Measurements from ENCODE around the gene NLGN1. TPM values are rescaled to one million over a fixed set of nuclear protein-coding genes. Genes with fewer than 3 reads are reported as not detected.
"Not testable (repeated sequence)": the region's sequence is repeated elsewhere in the genome, so short reads cannot be mapped to it uniquely, and the experiment has no call there.

Gene NLGN1
- total and polyA plus RNA-seq, 5 experiments from 2014 or later, result not detected

DNA sequence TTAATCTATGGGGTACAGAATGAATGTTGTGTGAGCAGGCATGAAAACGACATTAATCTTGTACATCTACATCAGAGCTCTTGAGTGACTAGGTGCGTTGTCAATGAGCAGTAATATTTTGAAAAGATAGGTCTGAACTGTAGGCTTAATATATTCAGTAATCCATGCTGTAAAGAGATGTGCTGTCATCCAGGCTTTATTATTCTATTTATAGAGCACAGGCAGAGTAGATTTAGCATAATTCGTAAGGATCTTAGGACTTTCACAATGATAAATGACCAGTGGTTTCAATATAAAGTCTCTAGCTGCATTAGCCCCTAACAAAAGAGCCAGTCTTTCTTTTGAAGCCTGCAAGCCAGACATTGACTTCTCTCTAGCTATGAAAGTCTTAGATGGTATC lies 43.0 kb downstream of the NLGN1 start:
- no peaks in the 10 kb centered on the region for H3K27me3 Mint-ChIP-seq
- H3K4me3 Mint-ChIP-seq, result no peak overlapping the region
- no peak overlapping the region for H3K27ac Mint-ChIP-seq
- DNase-seq (no peak), ATAC-seq (no peak)
- H3K4me1 Mint-ChIP-seq, result peaks cover 0 to 2% (median 0%) of the 10 kb centered on the region in 4 donors
- POLR2A ChIA-PET, result no interaction called here
- peaks cover 0 to 18% (median 3%) of the 10 kb centered on the region in 9 donors for H3K9me3 Mint-ChIP-seq
- H3K36me3 Mint-ChIP-seq, result no peaks in the 10 kb centered on the region

DNA sequence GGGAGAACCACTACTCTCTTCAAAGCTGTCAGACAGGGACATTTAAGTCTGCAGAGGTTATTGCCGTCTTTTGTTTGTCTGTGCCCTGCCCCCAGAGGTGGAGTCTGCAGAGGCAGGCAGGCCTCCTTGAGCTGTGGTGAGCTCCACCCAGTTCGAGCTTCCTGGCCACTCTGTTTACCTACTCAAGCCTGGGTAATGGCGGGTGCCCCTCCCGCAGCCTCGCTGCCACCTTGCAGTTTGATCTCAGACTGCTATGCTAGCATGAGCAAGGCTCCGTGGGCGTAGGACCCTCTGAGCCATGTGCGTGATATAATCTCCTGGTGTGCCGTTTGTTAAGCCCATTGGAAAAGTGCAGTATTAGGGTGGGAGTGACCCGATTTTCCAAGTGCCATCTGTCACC lies 54.0 kb downstream of the NLGN1 start:
- H3K27me3 Mint-ChIP-seq, H3K27ac Mint-ChIP-seq, H3K4me1 Mint-ChIP-seq, ATAC-seq, H3K36me3 Mint-ChIP-seq, H3K4me3 Mint-ChIP-seq, DNase-seq, POLR2A ChIA-PET: not testable (repeated sequence)
- peaks cover 0 to 22% (median 8%) of the 10 kb centered on the region in 9 donors for H3K9me3 Mint-ChIP-seq

DNA sequence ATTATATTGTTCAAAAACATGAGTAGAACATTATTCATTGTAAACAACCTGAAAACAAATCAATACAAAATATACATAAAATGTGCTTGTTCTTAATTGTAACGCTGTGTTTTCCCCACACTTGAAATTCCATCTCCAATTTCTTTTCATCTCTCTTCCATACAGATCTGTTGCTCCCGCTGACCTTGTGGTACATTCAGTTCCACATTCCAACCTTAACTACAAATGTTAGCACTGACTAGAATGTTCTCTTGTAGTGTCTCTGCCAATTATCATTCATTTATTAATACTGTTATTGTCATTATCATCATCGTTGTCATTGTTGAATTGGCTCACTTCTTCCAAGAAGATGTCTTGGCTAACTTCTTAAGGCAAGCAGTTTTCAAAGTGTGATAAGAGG lies 65.7 kb downstream of the NLGN1 start:
- Mint-ChIP-seq H3K36me3 (no peaks in the 10 kb centered on the region), H3K27ac (no peak overlapping the region), H3K4me3 (no peak overlapping the region), H3K27me3 (no peaks in the 10 kb centered on the region), H3K9me3 (peaks cover 0 to 14% (median 2%) of the 10 kb centered on the region in 9 donors), H3K4me1 (no peaks in the 10 kb centered on the region)
- POLR2A ChIA-PET, result no interaction called here
- ATAC-seq (no peak), DNase-seq (no peak)

DNA sequence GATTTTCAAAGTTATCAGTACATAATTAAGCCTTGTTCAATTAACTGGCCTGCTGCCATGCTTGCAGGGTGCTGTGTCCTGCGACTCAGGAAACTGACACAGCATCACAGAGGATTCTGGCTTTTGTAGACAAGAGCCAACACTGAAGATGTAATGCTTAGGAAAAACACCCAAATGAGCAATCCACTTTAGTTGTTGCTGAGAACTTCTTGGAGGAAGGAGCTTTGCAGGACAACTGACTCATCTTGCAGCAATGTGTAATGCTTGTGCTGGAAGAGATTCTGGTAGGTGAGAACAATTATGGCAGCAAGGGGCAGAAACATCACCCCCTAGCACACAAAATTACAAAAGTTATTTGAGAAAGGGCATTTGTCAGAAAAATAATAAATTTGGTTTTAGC lies 67.6 kb downstream of the NLGN1 start:
- Mint-ChIP-seq H3K36me3 (no peaks in the 10 kb centered on the region), H3K4me1 (no peaks in the 10 kb centered on the region), H3K27me3 (no peaks in the 10 kb centered on the region), H3K27ac (no peak overlapping the region), H3K9me3 (peaks cover 0 to 17% (median 2%) of the 10 kb centered on the region in 9 donors), H3K4me3 (no peak overlapping the region)
- no peak for ATAC-seq
- DNase-seq, result no peak
- POLR2A ChIA-PET, result no interaction called here

DNA sequence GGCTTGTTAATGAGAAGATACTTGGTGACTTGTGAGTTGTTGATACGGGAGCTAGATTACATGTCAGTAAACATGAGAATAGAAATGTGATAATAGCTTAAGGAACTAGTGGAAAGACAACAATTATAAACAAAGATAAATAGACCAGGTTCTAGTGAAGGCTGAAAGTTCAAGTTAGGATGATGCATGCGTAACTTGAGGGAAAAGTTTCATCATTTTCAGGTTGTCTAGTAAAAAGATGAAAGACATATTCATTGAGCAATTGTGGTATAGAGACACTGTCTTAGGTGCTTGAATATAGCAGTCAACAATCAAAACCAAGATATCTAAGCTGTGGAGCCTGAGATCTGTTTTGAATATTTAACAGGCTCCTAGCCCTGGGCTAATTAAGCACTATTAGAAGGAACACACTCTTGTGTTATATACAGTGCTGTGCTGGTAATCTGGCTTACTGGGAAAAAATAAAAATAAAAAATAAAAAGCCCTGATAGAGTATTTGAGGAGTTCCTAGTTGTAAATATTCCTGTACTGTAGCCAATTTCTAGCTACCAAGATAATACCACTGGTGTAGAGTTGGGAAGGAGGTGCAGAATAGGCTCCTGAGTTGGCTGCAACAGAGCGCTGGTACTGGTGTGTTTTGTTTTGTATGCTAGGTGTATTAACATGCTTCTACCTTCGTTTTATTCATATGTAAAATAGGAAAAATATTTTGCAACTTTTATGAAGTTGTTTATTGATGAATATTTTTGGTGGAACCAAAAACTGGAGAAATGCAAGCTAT lies 68.5 kb downstream of the NLGN1 start:
- ATAC-seq (no peak), DNase-seq (no peak)
- Mint-ChIP-seq H3K4me3 (no peak overlapping the region), H3K9me3 (peaks cover 0 to 23% (median 2%) of the 10 kb centered on the region in 9 donors), H3K36me3 (no peaks in the 10 kb centered on the region), H3K27ac (no peak overlapping the region), H3K27me3 (no peaks in the 10 kb centered on the region), H3K4me1 (no peaks in the 10 kb centered on the region)
- POLR2A ChIA-PET, result no interaction called here

DNA sequence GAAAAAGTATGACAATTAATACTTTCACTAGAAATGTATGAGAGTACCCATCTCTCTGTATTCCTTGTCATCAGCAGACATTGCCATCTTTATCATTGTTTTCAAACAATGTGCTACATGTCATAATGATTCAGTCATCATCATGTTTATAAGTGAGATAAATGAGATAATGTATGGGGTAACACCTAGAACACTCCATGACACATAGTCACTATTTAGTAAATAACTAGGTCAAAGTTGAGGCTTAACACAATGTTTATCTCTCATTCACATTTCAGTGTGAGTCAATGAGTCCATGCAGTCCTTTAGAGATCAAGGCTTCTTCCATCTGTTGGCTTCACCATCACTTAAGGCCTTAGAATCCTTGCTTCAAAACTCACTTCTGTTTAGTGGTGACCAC lies 70.0 kb downstream of the NLGN1 start:
- no peak overlapping the region for H3K27ac Mint-ChIP-seq

DNA sequence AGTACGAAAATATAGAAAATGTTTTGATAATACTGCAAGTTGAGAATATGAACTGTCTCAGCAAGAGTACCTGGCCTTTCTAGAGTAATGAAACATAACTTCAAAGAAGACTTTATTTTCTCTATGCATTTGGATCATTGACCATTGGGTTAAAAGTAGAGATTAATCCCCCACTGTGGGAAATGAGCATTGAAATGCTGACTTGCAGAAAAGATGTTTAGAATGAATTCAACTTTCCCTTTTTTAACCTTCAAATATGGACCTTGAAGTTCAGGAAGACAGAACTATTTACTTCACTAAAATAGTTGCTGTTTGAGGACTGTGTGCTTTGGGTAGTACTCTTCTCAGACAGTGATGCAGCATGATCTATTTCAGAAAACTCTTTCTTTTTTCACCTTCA lies 75.7 kb downstream of the NLGN1 start:
- Mint-ChIP-seq H3K36me3 (no peaks in the 10 kb centered on the region), H3K27me3 (no peaks in the 10 kb centered on the region), H3K4me1 (no peaks in the 10 kb centered on the region), H3K27ac (no peak overlapping the region), H3K9me3 (peaks cover 0 to 41% (median 4%) of the 10 kb centered on the region in 9 donors), H3K4me3 (no peak overlapping the region)
- DNase-seq (no peak), ATAC-seq (no peak)
- POLR2A ChIA-PET, result no interaction called here

More for the DNA sequence above, 70.0 kb downstream of the NLGN1 start:
- Mint-ChIP-seq H3K4me1 (no peaks in the 10 kb centered on the region), H3K36me3 (no peaks in the 10 kb centered on the region), H3K27me3 (no peaks in the 10 kb centered on the region), H3K4me3 (no peak overlapping the region), H3K9me3 (peaks cover 0 to 22% (median under 1%) of the 10 kb centered on the region in 9 donors)
- POLR2A ChIA-PET, result no interaction called here
- ATAC-seq (no peak), DNase-seq (no peak)

DNA sequence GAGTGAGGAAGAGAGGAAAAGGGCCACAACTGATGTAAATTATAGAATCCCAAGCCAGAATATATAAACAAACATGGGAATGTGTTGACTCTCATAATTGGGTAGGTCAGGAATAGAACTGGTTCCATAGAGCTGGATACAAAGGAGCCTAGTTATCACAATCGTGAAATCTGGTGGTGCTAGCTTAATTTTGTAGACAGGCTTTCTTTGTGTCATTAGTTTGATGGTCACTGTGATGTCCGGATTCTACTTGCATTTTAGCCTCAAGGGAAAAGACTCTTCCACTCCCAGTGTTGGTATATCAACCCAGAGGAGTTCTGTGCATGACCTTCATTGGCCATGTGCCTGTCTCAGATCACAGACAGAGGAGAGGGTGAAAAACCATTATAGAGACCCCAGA lies 81.8 kb downstream of the NLGN1 start:
- DNase-seq, result no peak
- Mint-ChIP-seq H3K27ac (no peak overlapping the region), H3K4me3 (no peak overlapping the region), H3K9me3 (peaks cover 0 to 47% (median 7%) of the 10 kb centered on the region in 9 donors), H3K4me1 (no peaks in the 10 kb centered on the region), H3K27me3 (no peaks in the 10 kb centered on the region), H3K36me3 (no peaks in the 10 kb centered on the region)
- POLR2A ChIA-PET, result no interaction called here
- ATAC-seq, result no peak

DNA sequence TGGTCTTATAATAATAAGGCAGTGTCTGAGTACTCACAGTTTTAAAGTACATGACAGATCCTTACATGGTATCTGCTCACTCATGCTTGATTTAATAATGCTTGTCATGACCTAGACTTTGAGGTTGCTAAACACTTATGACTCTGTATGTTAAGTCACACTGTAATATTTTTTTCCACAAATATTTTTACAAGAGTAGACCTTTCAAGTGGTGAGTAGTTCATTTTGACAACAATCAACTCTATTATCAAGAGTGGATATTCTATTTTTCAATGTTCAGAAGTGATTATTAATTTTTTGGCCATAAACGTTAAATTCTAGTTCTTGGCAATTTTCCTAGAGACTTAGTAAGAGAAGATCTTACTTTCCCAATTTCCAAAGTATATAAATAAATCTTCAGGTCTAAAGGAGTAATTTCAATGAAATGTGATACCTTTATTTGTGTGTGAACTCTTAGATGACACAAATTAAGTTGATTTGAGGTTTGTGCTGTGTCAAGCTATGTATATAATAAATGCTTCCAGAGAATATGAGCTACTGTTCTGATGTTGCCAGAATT lies 104.5 kb downstream of the NLGN1 start:
- ATAC-seq (no peak), DNase-seq (no peak)
- H3K9me3 Mint-ChIP-seq, result peaks cover 0 to 13% (median 6%) of the 10 kb centered on the region in 9 donors
- no peak overlapping the region for H3K4me3 Mint-ChIP-seq
- H3K36me3 Mint-ChIP-seq, result no peaks in the 10 kb centered on the region
- POLR2A ChIA-PET, result no interaction called here
- H3K27me3 Mint-ChIP-seq, result peaks cover 0 to 2% (median 0%) of the 10 kb centered on the region in 5 donors
- no peaks in the 10 kb centered on the region for H3K4me1 Mint-ChIP-seq
- no peak overlapping the region for H3K27ac Mint-ChIP-seq

DNA sequence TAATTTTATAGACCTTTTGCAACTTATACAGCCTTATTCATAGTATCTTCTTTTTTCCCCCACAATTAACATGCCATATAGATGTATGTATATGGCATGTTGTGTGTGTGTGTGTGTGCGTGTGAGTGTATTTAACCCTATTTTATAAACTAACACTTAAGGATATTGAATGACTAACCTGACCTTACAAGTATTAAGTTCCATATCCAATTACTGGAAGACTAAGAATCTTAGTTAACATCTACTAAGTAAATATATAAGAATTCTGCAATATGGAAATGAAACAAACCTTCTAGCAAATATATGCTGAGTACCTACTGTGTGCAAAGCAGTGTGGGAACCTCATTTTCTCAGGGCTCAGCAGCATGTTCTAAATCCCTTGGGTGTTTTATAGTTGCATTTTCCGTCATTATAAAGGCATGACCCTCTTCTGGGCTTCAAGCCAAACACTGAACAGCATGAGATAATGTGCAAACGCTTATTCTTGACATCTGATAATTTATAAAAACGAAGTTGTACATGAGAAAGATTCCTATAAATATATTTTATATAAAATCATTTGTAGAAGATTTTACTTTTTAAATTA lies 105.5 kb downstream of the NLGN1 start:
- Mint-ChIP-seq H3K9me3 (peaks cover 0 to 13% (median 6%) of the 10 kb centered on the region in 9 donors), H3K36me3 (no peaks in the 10 kb centered on the region), H3K27ac (no peak overlapping the region), H3K27me3 (peaks cover 0 to 2% (median 0%) of the 10 kb centered on the region in 5 donors), H3K4me3 (no peak overlapping the region), H3K4me1 (no peaks in the 10 kb centered on the region)
- POLR2A ChIA-PET, result no interaction called here
- DNase-seq (no peak), ATAC-seq (no peak)

DNA sequence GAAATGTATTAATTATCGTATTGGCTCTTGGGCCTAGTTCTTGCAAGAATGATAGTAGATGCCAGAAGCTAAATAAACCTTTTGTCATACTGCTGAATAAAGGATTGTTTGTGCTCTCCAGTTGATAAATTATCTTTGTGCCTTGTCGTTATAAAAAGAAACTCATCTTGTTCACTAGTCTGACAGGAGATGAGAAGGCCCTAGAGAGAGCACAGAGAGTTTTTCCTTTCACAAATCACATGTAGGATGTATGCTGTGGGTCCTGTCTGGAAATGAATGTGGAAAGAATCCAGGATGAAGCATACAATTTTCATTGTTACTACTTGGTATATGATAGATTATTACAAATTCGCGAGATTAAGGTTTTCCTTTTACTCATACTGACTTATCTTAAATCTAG lies 113.0 kb downstream of the NLGN1 start:
- peaks cover 0 to 6% (median 0%) of the 10 kb centered on the region in 9 donors for H3K9me3 Mint-ChIP-seq
- no peaks in the 10 kb centered on the region for H3K36me3 Mint-ChIP-seq
- no peak overlapping the region for H3K27ac Mint-ChIP-seq
- DNase-seq, result no peak
- no peaks in the 10 kb centered on the region for H3K4me1 Mint-ChIP-seq
- H3K4me3 Mint-ChIP-seq, result no peak overlapping the region
- POLR2A ChIA-PET, result no interaction called here
- no peak for ATAC-seq
- H3K27me3 Mint-ChIP-seq, result peaks cover 0 to under 1% (median 0%) of the 10 kb centered on the region in 5 donors

DNA sequence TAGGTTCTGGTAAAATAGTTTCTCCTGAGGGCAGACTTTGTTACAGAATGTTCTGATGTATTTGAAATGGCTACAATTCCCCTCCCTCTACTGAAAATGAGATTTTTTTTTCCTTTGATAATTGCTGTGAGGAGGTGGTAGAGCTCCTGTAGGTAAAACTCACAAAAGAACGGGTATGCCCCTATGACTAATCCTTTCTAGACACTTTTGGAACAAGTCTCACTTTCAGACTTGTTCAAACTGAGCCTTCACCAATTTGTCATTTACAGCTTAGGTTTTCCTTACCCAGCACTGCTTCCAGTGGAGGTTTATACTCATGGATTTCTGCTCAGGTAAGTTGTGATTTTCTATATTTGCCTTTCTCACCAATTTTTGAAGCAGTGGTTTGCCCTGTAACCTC lies 115.6 kb downstream of the NLGN1 start:
- H3K27ac Mint-ChIP-seq, result no peak overlapping the region
- no peak overlapping the region for H3K4me3 Mint-ChIP-seq
- DNase-seq, result no peak
- no peak for ATAC-seq
- peaks cover 0 to 6% (median 0%) of the 10 kb centered on the region in 9 donors for H3K9me3 Mint-ChIP-seq
- no peaks in the 10 kb centered on the region for H3K36me3 Mint-ChIP-seq
- no peaks in the 10 kb centered on the region for H3K27me3 Mint-ChIP-seq
- POLR2A ChIA-PET, result no interaction called here
- no peaks in the 10 kb centered on the region for H3K4me1 Mint-ChIP-seq

DNA sequence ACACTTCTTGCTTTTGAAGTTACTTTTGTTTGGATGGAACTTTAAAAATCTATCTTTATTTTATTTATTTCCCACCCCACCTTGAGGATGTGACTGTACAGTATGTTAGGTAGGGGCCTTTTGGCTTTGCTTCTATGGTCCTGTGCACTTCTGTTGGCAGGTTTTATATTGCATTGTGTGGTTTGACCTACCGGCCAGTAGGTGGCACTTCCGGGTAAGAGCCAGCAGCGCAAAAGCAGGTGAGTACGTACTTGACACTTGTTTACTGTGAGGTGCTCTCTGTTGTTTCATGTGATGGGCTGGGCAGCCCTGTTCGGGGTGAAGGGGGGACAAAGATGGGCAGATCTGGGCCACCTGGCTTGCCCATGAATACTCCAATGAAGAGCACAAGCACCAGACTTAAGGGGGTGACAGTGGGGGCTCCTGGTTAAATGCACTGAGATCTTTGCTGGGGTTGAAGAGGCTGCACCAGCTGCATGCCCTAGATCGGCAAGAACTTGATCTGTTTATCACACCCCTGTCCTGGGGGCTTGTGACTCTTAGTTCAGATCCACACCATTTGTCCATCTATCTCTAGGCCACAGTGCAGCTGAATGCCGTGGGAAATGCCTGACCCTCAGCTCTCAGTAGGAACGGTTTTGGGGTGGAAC lies 131.6 kb downstream of the NLGN1 start:
- Mint-ChIP-seq H3K27me3 (peaks cover 0 to 3% (median 0%) of the 10 kb centered on the region in 5 donors), H3K27ac (no peak overlapping the region), H3K9me3 (peaks cover 7 to 50% (median 31%) of the 10 kb centered on the region in 9 donors), H3K4me3 (no peak overlapping the region), H3K4me1 (no peaks in the 10 kb centered on the region), H3K36me3 (peaks cover 0 to 29% (median 0%) of the 10 kb centered on the region in 3 donors)
- ATAC-seq (no peak), DNase-seq (no peak)
- POLR2A ChIA-PET, result no interaction called here

Data from naive thymus-derived CD8-positive, alpha-beta T cell (primary cell).